Measurements from ENCODE around the gene EEF2.

DNA sequence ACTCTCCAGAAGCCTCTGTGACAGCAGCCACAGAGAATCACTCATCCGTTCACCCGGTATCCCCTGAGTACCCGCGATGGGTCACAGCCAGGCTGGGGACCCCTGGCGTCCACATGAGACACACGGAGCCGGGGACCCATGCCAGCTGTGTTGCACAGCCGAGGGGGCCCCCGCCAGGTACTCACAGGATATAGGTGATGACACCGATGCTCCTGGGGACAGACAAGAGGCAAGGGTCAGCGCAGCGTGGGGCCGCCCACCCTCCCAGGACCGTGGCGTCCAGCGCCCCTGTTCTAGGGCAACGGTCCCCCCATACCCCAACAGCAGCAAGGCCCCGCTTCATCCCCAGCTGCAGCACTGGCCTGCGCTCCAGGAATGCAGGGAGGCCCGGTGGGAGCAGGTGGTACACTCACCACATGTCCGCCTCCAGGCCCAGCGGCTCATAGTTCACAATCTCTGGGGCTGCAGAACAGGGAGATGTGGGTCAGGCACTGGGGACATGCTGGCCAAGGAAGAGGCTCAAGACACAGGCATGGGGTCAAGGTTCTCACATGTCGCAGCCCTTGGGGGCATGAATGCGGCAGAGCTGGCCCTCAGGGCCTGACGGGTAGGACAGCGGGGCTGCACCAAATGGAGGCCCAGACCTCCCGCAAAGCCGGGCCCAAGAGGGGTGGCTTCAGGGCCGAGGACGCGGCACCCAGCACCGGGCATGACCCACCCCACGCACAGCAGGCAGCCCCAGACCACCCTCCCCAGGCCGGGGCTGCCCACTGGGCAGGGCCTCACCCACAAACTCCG is 21.6 kb downstream of the EEF2 start:
- TF ChIP-seq POLR2A (IDR thresholded peaks at IDR 0.05) = no peak
- TF ChIP-seq, protein P1, sequence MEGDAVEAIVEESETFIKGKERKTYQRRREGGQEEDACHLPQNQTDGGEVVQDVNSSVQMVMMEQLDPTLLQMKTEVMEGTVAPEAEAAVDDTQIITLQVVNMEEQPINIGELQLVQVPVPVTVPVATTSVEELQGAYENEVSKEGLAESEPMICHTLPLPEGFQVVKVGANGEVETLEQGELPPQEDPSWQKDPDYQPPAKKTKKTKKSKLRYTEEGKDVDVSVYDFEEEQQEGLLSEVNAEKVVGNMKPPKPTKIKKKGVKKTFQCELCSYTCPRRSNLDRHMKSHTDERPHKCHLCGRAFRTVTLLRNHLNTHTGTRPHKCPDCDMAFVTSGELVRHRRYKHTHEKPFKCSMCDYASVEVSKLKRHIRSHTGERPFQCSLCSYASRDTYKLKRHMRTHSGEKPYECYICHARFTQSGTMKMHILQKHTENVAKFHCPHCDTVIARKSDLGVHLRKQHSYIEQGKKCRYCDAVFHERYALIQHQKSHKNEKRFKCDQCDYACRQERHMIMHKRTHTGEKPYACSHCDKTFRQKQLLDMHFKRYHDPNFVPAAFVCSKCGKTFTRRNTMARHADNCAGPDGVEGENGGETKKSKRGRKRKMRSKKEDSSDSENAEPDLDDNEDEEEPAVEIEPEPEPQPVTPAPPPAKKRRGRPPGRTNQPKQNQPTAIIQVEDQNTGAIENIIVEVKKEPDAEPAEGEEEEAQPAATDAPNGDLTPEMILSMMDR (IDR thresholded peaks at IDR 0.05) = no peak

All from vagina (tissue), 2 donors.